Endothelial cell of umbilical vein (primary cell): ENCODE results near the gene CAMTA1. TPM values are rescaled to one million over a fixed set of nuclear protein-coding genes. Genes with fewer than 3 reads are reported as not detected.

Source experiments
- BruUV-seq: library from RNA; stranded (reverse); fragments of 400-500 nt; replicated peaks from 2 replicates; lab custom pipeline; 2021; lab: Mats Ljungman, UMichigan
- CTCF ChIA-PET: fragments of 300-600, 350-600 bp; sonication (Branson Sonifier 250); formaldehyde crosslinking; loops from one replicate; lab custom pipeline; 2021; ENCODE audit warnings: antibody characterized with exemption, inconsistent platforms; lab: Charles Lee
- POLR2A ChIA-PET: fragments of 300-600, 350-600 bp; sonication (Branson Sonifier 250); formaldehyde crosslinking; loops from one replicate; lab custom pipeline; 2021; ENCODE audit warnings: antibody characterized with exemption, inconsistent platforms; lab: Charles Lee
- DNase-seq: peaks from one replicate; pipeline ENCODE4 v3.0.0-alpha.2; 2011; ENCODE audit warnings: low read depth, low spot score
- FAIRE-seq: peaks from 2 replicates; lab custom pipeline; 2011; peaks lifted over from hg19 to GRCh38; lab: Jason Lieb, UNC
- H2AFZ ChIP-seq: 2 replicates; pipeline ENCODE4 v1.6.0; 2012; ENCODE audit warnings: low read depth, low read length, control low read depth, inconsistent platforms
- H3K27ac ChIP-seq: 2 replicates; pipeline ENCODE4 v1.5.1; 2011; ENCODE audit warnings: low read depth, mild to moderate bottlenecking, control low read depth, low read length, moderate library complexity; ENCODE audit not compliant: insufficient read depth
- H3K27me3 ChIP-seq, 2 experiments: 2 replicates each; pipeline versions ENCODE4 v1.6.0 to v1.6.1; 2011; ENCODE audit warnings: low read length in 2 of 2, mixed read lengths in 1 of 2; ENCODE audit not compliant: control insufficient read depth in 2 of 2, insufficient read depth in 2 of 2
- H3K36me3 ChIP-seq, 2 experiments: 2 replicates in 1 of 2; 3 replicates in 1 of 2; pipeline ENCODE4 v1.5.1; 2011; ENCODE audit warnings: low read length in 2 of 2, mild to moderate bottlenecking in 1 of 2, moderate library complexity in 1 of 2; ENCODE audit not compliant: control insufficient read depth in 2 of 2, insufficient read depth in 2 of 2; ENCODE audit errors: extremely low read depth in 1 of 2
- H3K4me1 ChIP-seq: 3 replicates; pipeline ENCODE4 v1.5.1; 2011; ENCODE audit warnings: mild to moderate bottlenecking, low read length; ENCODE audit not compliant: control insufficient read depth, insufficient read depth; ENCODE audit errors: extremely low read depth
- H3K4me2 ChIP-seq: 2 replicates; pipeline ENCODE4 v1.6.1; 2011; ENCODE audit warnings: low read length, control low read depth, mixed read lengths; ENCODE audit not compliant: insufficient read depth
- H3K4me3 ChIP-seq, 3 experiments: fragments of 200-600 bp in 1 of 3; sonication (generic), shearing (Covaris generic) in 1 of 3; replicated peaks in 1 of 3; 2 replicates each; pipeline ENCODE4 v1.5.1; 2011 to 2016; ENCODE audit warnings: control low read depth in 3 of 3, low read length in 3 of 3, mild to moderate bottlenecking in 2 of 3, inconsistent platforms in 1 of 3, low read depth in 1 of 3, moderate library complexity in 1 of 3; ENCODE audit not compliant: insufficient read depth in 1 of 3
- H3K79me2 ChIP-seq: 2 replicates; pipeline ENCODE4 v1.6.0; 2012; ENCODE audit warnings: low read length, inconsistent platforms; ENCODE audit not compliant: control insufficient read depth, insufficient read depth
- H3K9ac ChIP-seq: replicated peaks from 2 replicates; pipeline ENCODE3; 2011; ENCODE audit warnings: low read length, control low read depth; ENCODE audit not compliant: insufficient read depth; ENCODE audit errors: extremely low read depth
- H3K9me1 ChIP-seq: replicated peaks from 3 replicates; pipeline ENCODE4 v1.6.0; 2011; ENCODE audit warnings: mild to moderate bottlenecking, low read length; ENCODE audit not compliant: control insufficient read depth, insufficient read depth; ENCODE audit errors: extremely low read depth
- H3K9me3 ChIP-seq: replicated peaks from 2 replicates; pipeline ENCODE4 v1.5.1; 2012; ENCODE audit warnings: low read length, inconsistent platforms; ENCODE audit not compliant: control insufficient read depth, insufficient read depth
- H4K20me1 ChIP-seq: replicated peaks from 2 replicates; pipeline ENCODE3; 2011; ENCODE audit warnings: mild to moderate bottlenecking, low read length; ENCODE audit not compliant: control insufficient read depth, insufficient read depth; ENCODE audit errors: extremely low read depth
- CTCF ChIP-seq, 2 donors: IDR thresholded peaks; 1 replicate in 1 of 2; 2 replicates in 1 of 2; pipeline ENCODE4 v1.5.1; 2011; ENCODE audit warnings: low read length in 2 of 2, mild to moderate bottlenecking in 2 of 2, moderate library complexity in 2 of 2, control low read depth in 1 of 2, inconsistent platforms in 1 of 2, low read depth in 1 of 2; ENCODE audit not compliant: insufficient read depth in 1 of 2; ENCODE audit errors: extremely low read depth in 1 of 2
- EZH2 ChIP-seq: IDR thresholded peaks from 2 replicates; pipeline ENCODE4 v1.6.1; 2012; ENCODE audit warnings: borderline replicate concordance, low read depth, mild to moderate bottlenecking, moderate library complexity, low read length, inconsistent platforms; ENCODE audit not compliant: severe bottlenecking
- FOS ChIP-seq: IDR thresholded peaks from 2 replicates; pipeline ENCODE4 v1.6.1; 2011; ENCODE audit warnings: mild to moderate bottlenecking, low read length, moderate library complexity, borderline replicate concordance; ENCODE audit not compliant: insufficient read depth
- GATA2 ChIP-seq: IDR thresholded peaks from 2 replicates; pipeline ENCODE4 v1.7.0; 2011; ENCODE audit warnings: low read depth, mild to moderate bottlenecking, moderate library complexity, mixed read lengths, low read length; ENCODE audit not compliant: insufficient read length, insufficient read depth
- JUN ChIP-seq: IDR thresholded peaks from 2 replicates; pipeline ENCODE4 v1.6.1; 2011; ENCODE audit warnings: borderline replicate concordance, low read depth; ENCODE audit not compliant: insufficient read length, insufficient read depth
- MAX ChIP-seq: IDR thresholded peaks from 2 replicates; pipeline ENCODE4 v1.6.1; 2011; ENCODE audit not compliant: insufficient read depth, insufficient read length
- MYC ChIP-seq: IDR thresholded peaks from one replicate; pipeline ENCODE4 v1.6.1; 2011; ENCODE audit warnings: mild to moderate bottlenecking, low read depth, low read length
- POLR2A ChIP-seq: IDR thresholded peaks from 2 replicates; pipeline ENCODE4 v1.6.1; 2012; ENCODE audit warnings: low read depth, mild to moderate bottlenecking, control low read depth, low read length
- POLR2AphosphoS5 ChIP-seq: IDR thresholded peaks from 2 replicates; pipeline ENCODE4 v1.6.1; 2012; ENCODE audit warnings: low read depth, mild to moderate bottlenecking, control low read depth, low read length, moderate library complexity; ENCODE audit not compliant: insufficient read depth
- dilution Hi-C: fragments of 300-500 bp; cut with MboI; formaldehyde crosslinking; loops from one replicate; pipeline ENCODE4 v1.15.0; 2019; ENCODE audit warnings: low sequenced_read_pairs; ENCODE audit not compliant: extremely low pct_ligation_motif_present
- intact Hi-C: fragments of 100-400 bp; cut with micrococcal nuclease; formaldehyde crosslinking; loops from one replicate; pipeline ENCODE4 v1.10.0; 2022
- polyA plus RNA-seq, 4 experiments: library from polyadenylated mRNA; depleted of rRNA in 3 of 4; stranded (reverse) in 3 of 4; unstranded in 1 of 4; fragments of >200 nt; gene quantifications; 2 replicates each; pipeline versions ENCODE4 v1.2.1 to v1.2.3, GENCODE V29; 2011 to 2012; ENCODE audit warnings: missing spikeins in 1 of 4
- total RNA-seq: library from RNA; stranded (reverse); gene quantifications from 2 replicates; pipeline ENCODE4 v1.2.3, GENCODE V29; 2021

CAMTA1 gene
- total and polyA plus RNA-seq, 2 donors (not counting 3 experiments of a cell fraction or from before 2014, with no cell fraction given) = 50.8 to 92.7 TPM

- no peaks in the 10 kb centered on the region for H3K9me3 ChIP-seq
- DNase-seq = no peak
- H3K4me2 ChIP-seq = no peak overlapping the region
- no peaks in the 10 kb centered on the region for H3K79me2 ChIP-seq
- FAIRE-seq = no peak
- no peaks in the 10 kb centered on the region for H4K20me1 ChIP-seq
- no peaks in the 10 kb centered on the region for H3K36me3 ChIP-seq
- H3K4me3 ChIP-seq = no peak overlapping the region
- POLR2A ChIA-PET = no interaction called here
- H3K4me1 ChIP-seq = no peaks in the 10 kb centered on the region
- no peaks in the 10 kb centered on the region for H3K27me3 ChIP-seq
- no peak overlapping the region for H3K9ac ChIP-seq
- BruUV-seq = no TSS peak
- intact Hi-C loops = no loop called here
- CTCF ChIA-PET = interaction anchor here (1.4 to 8.7 kb wide), 4 partner anchors 10 to 608 kb away, joined by 3 to 117 read pairs (median 27); no protein-coding TSS in a partner anchor
- dilution Hi-C loops = no loop called here
- H3K27ac ChIP-seq = no peak overlapping the region
- TF ChIP-seq POLR2A (no peak), EZH2 (no peak), FOS (no peak), MYC (no peak), GATA2 (no peak), POLR2AphosphoS5 (no peak), JUN (no peak), MAX (no peak), CTCF (IDR thresholded peaks at IDR 0.05; ENCODE audit: extremely low read depth in 1 of 2, insufficient read depth in 1 of 2, low read depth in 1 of 2, low read length in 2 of 2) (no peak)
- H2AFZ ChIP-seq = no peak overlapping the region
- H3K9me1 ChIP-seq = no peaks in the 10 kb centered on the region
Measured at GRCh38 chr1:7677815-7678214, 892.6 kb downstream of the CAMTA1 start.
